ENCODE data around the gene BIRC2.

GRCh38 chr11:102420547-102420946 lies 73.5 kb downstream of the BIRC2 start:
- TF ChIP-seq ZNF239 (tag by site-specific recombination; IDR thresholded peaks at IDR 0.05) (no peak), PBX3 (CRISPR knock-in tag; IDR thresholded peaks at IDR 0.05) (no peak), ZBTB49 (tag by site-specific recombination; IDR thresholded peaks at IDR 0.05; ENCODE audit: low read depth) (no peak), CTCF (tag by site-specific recombination; IDR thresholded peaks at IDR 0.05) (no peak), KLF16 (tag by site-specific recombination; IDR thresholded peaks at IDR 0.05) (no peak), KLF9 (tag by site-specific recombination; IDR thresholded peaks at IDR 0.05; ENCODE audit: low read depth) (no peak), REST (tag by site-specific recombination; IDR thresholded peaks at IDR 0.05) (no peak), ZNF639 (tag by site-specific recombination; IDR thresholded peaks at IDR 0.05) (no peak), ZNF785 (tag by site-specific recombination; IDR thresholded peaks at IDR 0.05) (no peak), MZF1 (tag by site-specific recombination; IDR thresholded peaks at IDR 0.05; ENCODE audit: borderline replicate concordance) (no peak), ZSCAN16 (tag by site-specific recombination; IDR thresholded peaks at IDR 0.05) (no peak)
